ENCODE results near the gene KRTAP5-5.
"Not testable (repeated sequence)": the region's sequence is repeated elsewhere in the genome, so short reads cannot be mapped to it uniquely, and the experiment has no call there.

The KRTAP5-5 gene

GRCh38 chr11:1629326-1630185 lies at the start of gene KRTAP5-5:
TSS of gene KRTAP5-5 (plus strand) at chr11:1629775. CDS start at chr11:1629841, 66 bp downstream.
- no peak for DNase-seq

DNA sequence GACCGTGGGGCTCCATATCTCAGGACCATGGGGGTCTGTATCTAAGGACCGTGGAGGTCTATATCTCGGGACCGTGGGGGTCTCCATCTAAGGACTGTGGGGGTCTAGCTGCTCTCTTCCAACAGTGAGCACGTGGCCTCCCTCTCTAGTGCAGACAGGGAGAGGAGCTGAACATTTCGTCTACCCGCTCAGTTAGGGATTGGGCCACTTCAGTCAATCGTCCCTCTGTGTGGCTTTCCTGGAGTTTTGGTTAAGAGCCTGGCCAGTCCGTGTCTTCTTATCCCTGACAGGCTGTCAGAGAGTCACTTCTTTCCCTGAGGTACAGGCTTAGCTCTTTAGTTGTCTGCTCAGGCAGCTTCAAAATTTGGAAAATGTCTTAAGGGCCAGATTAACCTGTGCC lies 47.6 kb upstream of the KRTAP5-5 start:
- DNase-seq: no peak

- not testable (repeated sequence) for DNase-seq
Measured at GRCh38 chr11:1582909-1583308, 46.7 kb upstream of the KRTAP5-5 start.

- not testable (repeated sequence) for DNase-seq
Measured at GRCh38 chr11:1584661-1585370, 44.8 kb upstream of the KRTAP5-5 start, which contains the start of gene KRTAP5-1. TSS of gene KRTAP5-1 (minus strand) at chr11:1585283. CDS start at chr11:1585249, 34 bp downstream.

DNA sequence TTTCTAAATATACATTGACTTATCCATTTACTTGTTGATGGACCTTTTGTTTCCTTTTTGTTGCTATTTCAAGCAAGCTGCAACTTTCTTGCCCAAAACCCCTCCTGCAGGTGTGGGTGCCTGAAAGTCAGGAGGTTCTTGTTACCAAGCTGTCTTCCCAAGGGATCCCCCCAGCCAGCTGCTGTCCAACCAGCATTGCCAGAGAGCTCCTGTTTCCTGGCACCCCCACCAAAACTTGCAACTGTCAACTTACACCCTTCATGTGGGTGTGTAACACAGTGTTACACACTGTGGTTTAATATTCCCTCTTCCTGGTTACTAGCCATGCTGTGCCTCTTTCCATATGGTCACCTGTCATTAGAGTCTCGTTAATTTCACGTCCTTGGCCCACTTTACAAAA lies 42.9 kb upstream of the KRTAP5-5 start:
- no peak for DNase-seq

DNA sequence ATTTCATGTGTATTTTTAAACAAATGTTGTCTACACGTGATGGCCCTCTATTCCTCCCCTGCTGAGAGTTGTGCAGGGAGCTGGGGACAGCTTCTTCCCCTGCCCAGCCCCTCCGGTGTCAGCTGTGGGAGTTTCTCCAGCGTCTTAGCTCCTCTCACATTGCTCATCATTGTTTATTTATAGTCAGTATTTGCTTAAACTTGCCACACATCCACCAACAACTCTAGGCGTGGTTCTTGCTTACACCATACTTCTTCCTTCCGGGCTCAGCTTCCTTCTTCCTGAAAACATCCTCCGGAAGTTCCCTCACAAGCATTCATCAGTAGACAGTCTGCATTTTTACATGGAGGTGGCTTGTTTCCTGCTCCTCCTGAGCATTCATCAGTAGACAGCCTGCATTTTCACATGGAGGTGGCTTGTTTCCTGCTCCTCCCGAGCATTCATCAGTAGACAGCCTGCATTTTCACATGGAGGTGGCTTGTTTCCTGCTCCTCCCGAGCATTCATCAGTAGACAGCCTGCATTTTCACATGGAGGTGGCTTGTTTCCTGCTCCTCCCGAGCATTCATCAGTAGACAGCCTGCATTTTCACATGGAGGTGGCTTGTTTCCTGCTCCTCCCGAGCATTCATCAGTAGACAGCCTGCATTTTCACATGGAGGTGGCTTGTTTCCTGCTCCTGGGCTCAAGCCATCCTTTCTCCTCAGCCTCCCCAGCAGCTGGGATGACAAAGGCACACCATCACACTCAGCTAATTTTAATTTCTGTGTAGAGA lies 40.2 kb upstream of the KRTAP5-5 start:
- DNase-seq: not testable (repeated sequence)

DNA sequence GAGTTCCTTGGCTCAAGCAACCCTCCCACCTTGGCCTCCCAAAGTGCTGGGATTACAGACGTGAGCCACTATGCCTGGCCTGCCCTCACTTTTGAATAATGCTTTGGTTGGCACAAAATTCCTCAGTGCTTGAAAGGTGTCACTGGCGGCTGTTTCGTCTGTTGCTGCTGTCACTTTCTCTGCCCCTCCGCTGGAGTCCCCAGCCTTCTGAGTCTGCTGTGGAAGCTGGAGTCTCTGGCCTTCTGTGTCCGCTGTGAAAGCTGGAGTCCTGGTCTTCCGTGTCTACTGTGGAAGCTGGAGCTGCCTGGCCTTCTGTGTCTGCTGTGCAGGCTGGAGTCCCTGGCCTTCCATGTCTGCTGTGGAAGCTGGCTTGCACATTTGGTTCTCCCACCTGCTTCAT lies 39.6 kb upstream of the KRTAP5-5 start:
- DNase-seq: no peak

DNA sequence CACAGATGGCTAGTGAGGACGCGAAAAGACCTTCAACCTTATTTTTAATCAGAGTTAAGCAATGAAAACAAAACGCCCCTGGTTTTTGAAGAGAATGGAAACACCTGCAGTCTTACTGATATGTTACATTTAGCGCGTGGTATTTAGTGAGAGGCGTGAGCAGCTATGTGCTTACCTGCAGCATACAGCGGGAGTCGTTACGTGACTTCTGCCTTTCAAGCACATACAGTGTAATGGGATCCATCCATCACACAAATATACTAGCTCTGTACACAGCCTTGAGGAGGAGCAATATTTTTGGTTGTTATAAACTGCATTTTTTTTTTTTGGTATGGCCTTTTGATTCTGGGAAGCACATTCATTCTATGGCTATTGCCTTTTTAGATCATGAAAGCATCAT lies 36.9 kb upstream of the KRTAP5-5 start:
- DNase-seq: no peak

- DNase-seq: not testable (repeated sequence)
Measured at GRCh38 chr11:1595994-1596575, 33.5 kb upstream of the KRTAP5-5 start.

- DNase-seq: not testable (repeated sequence)
Measured at GRCh38 chr11:1596576-1597121, 32.9 kb upstream of the KRTAP5-5 start.

GRCh38 chr11:1597331-1597993 lies 32.1 kb upstream of the KRTAP5-5 start:
- DNase-seq: no peak

GRCh38 chr11:1597994-1598380 lies 31.6 kb upstream of the KRTAP5-5 start, which contains the start of gene KRTAP5-2:
TSS of gene KRTAP5-2 (minus strand) at chr11:1598294. CDS start at chr11:1598250, 44 bp downstream.
- no peak for DNase-seq

- DNase-seq: not testable (repeated sequence)
Measured at GRCh38 chr11:1598406-1598805, 31.2 kb upstream of the KRTAP5-5 start.

GRCh38 chr11:1598816-1599215 lies 30.8 kb upstream of the KRTAP5-5 start:
- DNase-seq: no peak

DNA sequence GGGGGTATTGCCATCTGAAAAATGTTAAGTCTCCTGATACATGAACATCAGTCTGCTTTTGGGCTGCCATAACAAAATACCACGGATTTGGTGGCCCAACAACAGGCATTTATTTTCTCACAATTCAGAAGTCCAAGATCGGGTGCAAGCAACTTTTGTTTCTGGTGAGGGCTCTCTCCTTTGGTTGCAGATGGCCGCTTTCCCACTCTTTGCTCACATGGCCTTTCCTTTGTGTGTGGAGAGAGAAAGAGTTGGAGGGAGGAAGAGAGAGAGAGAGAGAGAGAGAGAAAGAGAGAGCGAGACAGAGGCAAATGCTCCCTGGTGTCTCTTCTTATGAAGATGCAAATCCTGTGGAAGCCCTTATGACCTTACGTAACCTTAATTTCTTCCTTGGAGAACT lies 28.9 kb upstream of the KRTAP5-5 start:
- no peak for DNase-seq

- DNase-seq: not testable (repeated sequence)
Measured at GRCh38 chr11:1601663-1602062, 27.9 kb upstream of the KRTAP5-5 start.

DNA sequence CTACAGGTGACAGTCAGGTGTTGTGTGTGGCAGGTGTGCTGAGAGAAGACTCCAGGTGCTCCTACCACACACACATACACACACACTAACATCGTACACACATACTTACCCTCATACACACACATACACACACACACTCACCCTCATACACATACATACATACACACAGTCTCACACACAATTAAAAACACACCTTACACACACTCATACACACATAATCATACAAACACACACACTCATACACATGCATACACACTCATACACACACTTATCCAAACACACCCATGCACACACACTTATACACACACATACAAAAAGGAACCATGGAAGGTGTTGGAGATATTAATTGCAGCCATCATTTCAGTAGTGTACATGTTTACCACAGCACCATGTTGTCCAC lies 25.9 kb upstream of the KRTAP5-5 start:
- DNase-seq: no peak

DNA sequence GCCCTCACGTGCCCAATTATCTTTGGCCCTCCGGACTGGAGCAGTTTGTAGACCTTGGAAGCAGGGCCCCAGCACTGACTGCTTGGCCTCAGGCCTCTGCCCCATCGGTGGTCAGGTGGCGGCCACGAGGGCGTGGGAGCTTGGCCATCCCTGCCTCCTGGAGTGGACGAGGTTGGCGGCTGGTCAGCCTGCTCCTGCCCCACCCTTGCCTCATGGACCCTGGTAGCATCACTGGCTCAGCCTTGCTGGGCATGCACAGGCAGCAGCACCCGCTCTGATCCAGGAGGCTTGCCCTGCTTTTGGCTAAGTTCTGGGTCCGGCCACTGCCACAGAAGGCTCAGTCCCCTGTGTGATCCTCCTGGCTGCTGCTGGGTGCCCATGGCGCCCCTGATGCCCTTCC lies 25.4 kb upstream of the KRTAP5-5 start:
- DNase-seq: no peak

- no peak for DNase-seq
Measured at GRCh38 chr11:1604711-1605110, 24.9 kb upstream of the KRTAP5-5 start.

DNA sequence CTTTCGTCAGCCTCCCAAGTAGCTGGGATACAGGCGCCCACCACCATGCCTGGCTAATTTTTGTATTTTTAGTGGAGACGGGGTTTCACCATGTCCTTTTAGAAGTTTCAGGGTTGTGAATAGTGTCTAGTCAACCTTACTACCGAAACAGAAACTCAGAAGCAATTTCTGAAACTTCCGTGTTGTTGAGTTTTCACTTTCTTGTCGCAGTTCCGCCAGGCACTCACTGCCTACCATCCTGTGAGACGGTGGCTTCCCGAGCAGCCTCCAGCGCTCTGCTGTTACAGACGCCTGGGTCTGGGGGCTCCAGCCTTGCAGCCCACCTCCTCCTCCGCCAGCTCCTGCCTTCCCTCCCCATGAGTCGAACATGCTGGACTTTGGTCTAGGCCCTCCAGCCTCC lies 23.7 kb upstream of the KRTAP5-5 start:
- not testable (repeated sequence) for DNase-seq

DNA sequence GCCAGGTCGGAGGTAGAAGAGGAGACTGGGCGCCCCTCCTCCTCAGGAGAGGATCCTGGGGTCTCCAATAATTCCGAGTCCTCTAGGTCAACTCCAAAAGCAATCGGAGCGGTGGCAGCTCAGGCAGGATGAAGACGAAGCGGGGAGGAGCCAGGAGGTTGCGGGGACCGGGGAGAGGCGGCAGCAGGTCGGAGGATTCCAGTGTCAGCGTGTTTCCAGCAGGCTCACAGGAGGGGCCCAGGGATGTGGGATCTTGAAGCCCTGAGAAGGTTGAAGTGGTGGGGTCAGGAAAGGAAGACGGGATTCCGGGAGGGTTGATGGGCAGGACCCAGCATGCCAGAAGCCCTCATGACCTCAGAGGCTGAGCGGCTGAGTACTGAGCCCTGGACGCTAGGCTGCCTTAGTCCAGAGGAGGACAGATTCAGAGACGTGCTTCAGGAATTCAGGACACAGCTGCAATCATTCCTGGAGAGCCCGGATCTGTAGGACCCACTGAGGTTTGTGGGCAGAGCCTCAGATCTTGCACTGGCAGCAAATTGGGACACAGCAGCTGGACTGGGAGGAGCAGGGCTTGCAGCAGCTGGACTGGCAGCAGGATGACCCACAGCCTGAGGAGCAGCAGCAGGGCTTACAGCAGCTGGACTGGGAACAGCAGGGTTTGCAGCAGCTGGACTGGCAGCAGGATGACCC lies 22.3 kb upstream of the KRTAP5-5 start:
- DNase-seq: not testable (repeated sequence)

All from hematopoietic multipotent progenitor cell treated with erythropoietin and hydrocortisone succinate and interleukin-3 and kit ligand, for 8 days (in vitro differentiated cells).